HEK293T (cell line): ENCODE data around the gene AGBL5.

Experiments used
- FOXA1 ChIP-seq: fragments of 450-650 bp; IDR thresholded peaks from 2 replicates; pipeline ENCODE4 v1.6.1; 2016; ENCODE audit warnings: mild to moderate bottlenecking
- SP1 ChIP-seq: fragments of 450-650 bp; IDR thresholded peaks from 2 replicates; pipeline ENCODE4 v1.6.1; 2017
- SUZ12 ChIP-seq: fragments of 450-650 bp; IDR thresholded peaks from 2 replicates; pipeline ENCODE4 v1.6.1; 2016; ENCODE audit warnings: mild to moderate bottlenecking
- TARDBP ChIP-seq: fragments of 450-650 bp; IDR thresholded peaks from 2 replicates; pipeline ENCODE4 v1.6.1; 2016
- TF ChIP-seq, protein P1 (sequence below): fragments of 450-650 bp; IDR thresholded peaks from 2 replicates; pipeline ENCODE4 v1.6.1; 2016

DNA sequence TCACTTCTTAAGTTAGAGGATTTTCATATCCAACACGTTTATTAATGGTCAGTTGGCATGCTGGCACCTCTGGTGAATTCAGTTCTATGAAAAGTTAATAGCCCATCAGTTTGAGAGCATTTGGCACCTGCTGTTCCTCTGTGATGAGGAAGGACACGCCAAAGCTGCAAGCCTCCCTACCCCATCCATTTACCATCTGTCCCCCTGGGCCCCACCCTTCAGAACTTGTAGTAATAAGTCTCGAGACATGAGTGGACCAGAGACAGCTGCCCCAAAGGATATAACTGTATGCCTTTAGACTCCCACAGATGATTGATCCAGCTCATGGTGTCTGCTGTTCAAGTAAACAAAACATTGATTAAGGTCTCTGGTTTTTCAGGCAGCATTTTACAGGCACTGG, 13.7 kb downstream of the AGBL5 start:
- no peak for TF ChIP-seq SP1
- TF ChIP-seq FOXA1 = no peak
- no peak for TF ChIP-seq SUZ12
- TF ChIP-seq TARDBP = no peak
- TF ChIP-seq, protein P1, sequence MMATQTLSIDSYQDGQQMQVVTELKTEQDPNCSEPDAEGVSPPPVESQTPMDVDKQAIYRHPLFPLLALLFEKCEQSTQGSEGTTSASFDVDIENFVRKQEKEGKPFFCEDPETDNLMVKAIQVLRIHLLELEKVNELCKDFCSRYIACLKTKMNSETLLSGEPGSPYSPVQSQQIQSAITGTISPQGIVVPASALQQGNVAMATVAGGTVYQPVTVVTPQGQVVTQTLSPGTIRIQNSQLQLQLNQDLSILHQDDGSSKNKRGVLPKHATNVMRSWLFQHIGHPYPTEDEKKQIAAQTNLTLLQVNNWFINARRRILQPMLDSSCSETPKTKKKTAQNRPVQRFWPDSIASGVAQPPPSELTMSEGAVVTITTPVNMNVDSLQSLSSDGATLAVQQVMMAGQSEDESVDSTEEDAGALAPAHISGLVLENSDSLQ = no peak
